IMR-90 (cell line): ENCODE measurements around the gene ADRB2.

Source experiments
- FOS ChIP-seq: fragments of 150-350 bp; IDR thresholded peaks from 2 replicates; pipeline ENCODE4 v1.6.1; 2016; ENCODE audit warnings: low read depth, low read length
- MXI1 ChIP-seq: IDR thresholded peaks from 2 replicates; pipeline ENCODE4 v1.6.1; 2012; ENCODE audit warnings: low read depth, mild to moderate bottlenecking, low read length, moderate library complexity, borderline replicate concordance
- SMC3 ChIP-seq: fragments of 150-350 bp; IDR thresholded peaks from 2 replicates; pipeline ENCODE4 v1.6.1; 2016; ENCODE audit warnings: low read depth, mild to moderate bottlenecking, antibody characterized with exemption, low read length, moderate library complexity
- TF ChIP-seq, protein P1 (sequence below): conservative IDR thresholded peaks from 2 replicates; pipeline ENCODE4 v1.5.1; 2012; ENCODE audit warnings: mild to moderate bottlenecking, low read depth, low read length, improper control_type of control experiment
- TF ChIP-seq, protein P2 (sequence below): fragments of 150-350 bp; IDR thresholded peaks from 2 replicates; pipeline ENCODE4 v1.6.1; 2017; ENCODE audit warnings: mild to moderate bottlenecking, antibody characterized with exemption, low read length, low read depth

DNA sequence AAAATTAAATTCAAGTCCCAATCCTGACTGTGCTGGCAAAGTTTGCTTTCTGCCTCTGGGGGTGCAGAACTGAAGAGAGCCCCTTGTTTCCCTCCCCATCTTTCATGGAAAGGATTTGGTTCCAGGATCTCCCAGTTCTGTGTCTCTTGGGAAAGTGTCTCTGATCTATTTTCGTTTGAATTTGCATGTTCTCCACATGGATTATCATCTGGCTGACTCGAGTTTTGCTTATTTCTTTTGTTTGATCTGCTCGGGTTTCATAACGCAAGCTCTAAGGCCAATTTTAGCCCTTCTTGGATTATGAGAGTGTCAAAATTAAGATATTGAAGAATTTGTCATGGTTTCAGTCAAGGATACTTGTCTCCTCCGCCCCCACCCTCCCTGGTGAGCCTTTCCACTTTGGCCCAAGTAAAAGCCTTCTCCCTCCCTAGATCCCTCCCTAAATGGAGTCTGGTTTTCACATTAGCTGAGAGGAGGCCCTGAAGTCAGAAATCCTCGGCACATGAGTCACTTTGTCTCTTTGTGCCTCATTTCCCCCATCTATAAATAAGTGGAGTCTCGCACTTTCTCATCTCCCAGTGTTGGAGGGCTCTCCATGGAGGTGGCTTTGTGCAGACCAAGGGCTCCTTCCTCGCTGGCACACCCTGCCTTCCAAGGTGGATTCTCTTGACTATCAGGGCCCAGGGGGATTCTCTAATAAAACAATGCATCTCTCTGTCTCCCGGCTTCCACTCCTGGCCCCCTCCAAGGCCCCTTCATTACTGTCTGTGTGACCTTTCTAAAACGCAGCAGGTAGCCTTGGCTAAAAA lies 17.3 kb downstream of the ADRB2 start:
- TF ChIP-seq, protein P1, sequence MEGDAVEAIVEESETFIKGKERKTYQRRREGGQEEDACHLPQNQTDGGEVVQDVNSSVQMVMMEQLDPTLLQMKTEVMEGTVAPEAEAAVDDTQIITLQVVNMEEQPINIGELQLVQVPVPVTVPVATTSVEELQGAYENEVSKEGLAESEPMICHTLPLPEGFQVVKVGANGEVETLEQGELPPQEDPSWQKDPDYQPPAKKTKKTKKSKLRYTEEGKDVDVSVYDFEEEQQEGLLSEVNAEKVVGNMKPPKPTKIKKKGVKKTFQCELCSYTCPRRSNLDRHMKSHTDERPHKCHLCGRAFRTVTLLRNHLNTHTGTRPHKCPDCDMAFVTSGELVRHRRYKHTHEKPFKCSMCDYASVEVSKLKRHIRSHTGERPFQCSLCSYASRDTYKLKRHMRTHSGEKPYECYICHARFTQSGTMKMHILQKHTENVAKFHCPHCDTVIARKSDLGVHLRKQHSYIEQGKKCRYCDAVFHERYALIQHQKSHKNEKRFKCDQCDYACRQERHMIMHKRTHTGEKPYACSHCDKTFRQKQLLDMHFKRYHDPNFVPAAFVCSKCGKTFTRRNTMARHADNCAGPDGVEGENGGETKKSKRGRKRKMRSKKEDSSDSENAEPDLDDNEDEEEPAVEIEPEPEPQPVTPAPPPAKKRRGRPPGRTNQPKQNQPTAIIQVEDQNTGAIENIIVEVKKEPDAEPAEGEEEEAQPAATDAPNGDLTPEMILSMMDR = no peak
- no peak for TF ChIP-seq SMC3
- TF ChIP-seq FOS = no peak
- no peak for TF ChIP-seq MXI1
- TF ChIP-seq, protein P2, sequence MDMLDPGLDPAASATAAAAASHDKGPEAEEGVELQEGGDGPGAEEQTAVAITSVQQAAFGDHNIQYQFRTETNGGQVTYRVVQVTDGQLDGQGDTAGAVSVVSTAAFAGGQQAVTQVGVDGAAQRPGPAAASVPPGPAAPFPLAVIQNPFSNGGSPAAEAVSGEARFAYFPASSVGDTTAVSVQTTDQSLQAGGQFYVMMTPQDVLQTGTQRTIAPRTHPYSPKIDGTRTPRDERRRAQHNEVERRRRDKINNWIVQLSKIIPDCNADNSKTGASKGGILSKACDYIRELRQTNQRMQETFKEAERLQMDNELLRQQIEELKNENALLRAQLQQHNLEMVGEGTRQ = no peak
